ENCODE measurements around the gene METTL5. TPM values are rescaled to one million over a fixed set of nuclear protein-coding genes. Genes with fewer than 3 reads are reported as not detected.

The METTL5 gene
- total RNA-seq, 6 experiments from 2014 or later: 56.8 to 77.7 (median 65.7) TPM

DNA sequence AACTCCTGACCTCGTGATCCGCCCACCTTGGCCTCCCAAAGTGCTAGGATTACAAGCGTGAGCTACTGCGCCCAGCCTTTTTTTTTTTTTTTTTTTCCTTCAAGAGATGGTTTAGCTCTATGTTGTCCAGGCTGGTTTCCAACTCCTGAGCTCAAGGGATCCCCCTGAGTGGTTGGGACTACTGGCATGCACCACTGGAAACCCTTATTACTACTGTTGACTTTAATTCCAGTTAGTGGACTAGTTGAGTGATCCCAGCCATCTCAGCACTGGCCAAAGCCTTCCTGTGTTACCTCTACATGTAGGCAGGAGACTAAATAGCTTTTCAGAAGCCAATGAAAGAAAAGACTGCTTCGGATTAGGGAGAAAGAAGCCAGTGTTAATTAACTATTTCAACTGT is 34.1 kb downstream of the METTL5 start:
- H3K36me3 Mint-ChIP-seq (ENCODE audit: low read depth): no peaks in the 10 kb centered on the region
- peaks cover 4% of the 10 kb centered on the region; the same call in 1 of the 2 replicates for H3K27me3 Mint-ChIP-seq (ENCODE audit: insufficient read depth)
- TF ChIP-seq, protein P1, sequence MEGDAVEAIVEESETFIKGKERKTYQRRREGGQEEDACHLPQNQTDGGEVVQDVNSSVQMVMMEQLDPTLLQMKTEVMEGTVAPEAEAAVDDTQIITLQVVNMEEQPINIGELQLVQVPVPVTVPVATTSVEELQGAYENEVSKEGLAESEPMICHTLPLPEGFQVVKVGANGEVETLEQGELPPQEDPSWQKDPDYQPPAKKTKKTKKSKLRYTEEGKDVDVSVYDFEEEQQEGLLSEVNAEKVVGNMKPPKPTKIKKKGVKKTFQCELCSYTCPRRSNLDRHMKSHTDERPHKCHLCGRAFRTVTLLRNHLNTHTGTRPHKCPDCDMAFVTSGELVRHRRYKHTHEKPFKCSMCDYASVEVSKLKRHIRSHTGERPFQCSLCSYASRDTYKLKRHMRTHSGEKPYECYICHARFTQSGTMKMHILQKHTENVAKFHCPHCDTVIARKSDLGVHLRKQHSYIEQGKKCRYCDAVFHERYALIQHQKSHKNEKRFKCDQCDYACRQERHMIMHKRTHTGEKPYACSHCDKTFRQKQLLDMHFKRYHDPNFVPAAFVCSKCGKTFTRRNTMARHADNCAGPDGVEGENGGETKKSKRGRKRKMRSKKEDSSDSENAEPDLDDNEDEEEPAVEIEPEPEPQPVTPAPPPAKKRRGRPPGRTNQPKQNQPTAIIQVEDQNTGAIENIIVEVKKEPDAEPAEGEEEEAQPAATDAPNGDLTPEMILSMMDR (IDR thresholded peaks at IDR 0.05): no peak
- H3K9me3 Mint-ChIP-seq: no peaks in the 10 kb centered on the region
- H3K4me1 Mint-ChIP-seq (ENCODE audit: low read depth): peaks cover 11% of the 10 kb centered on the region; the same call in 1 of the 2 replicates
- DNase-seq: no peak
- H3K27ac Mint-ChIP-seq: no peak overlapping the region
- no peak overlapping the region for H3K4me3 Mint-ChIP-seq

DNA sequence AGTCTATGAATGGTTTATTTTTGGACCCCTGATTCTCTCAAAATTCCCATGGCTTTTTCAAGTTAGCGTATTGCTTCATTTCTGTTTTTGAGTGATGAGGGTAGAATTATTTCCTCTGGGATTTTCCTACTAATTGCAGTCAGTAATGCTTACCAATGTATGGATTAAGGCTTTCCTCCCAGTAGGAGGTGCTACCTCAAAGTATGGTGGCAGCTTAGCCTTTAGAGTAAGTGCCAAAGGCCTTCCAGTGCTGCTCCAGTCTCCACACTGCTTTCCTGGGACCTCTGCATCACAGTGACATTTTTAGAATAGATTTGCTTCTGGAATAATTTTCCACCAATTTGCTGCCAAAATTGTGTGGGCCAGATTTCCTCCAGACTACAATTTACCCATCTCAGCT is 42.2 kb downstream of the METTL5 start:
- TF ChIP-seq, protein P1 (IDR thresholded peaks at IDR 0.05): no peak
- Mint-ChIP-seq H3K27me3 (ENCODE audit: insufficient read depth) (peaks cover 2% of the 10 kb centered on the region; the same call in 1 of the 2 replicates), H3K27ac (no peak overlapping the region), H3K4me1 (ENCODE audit: low read depth) (peaks cover 7% of the 10 kb centered on the region; the same call in 1 of the 2 replicates), H3K4me3 (no peak overlapping the region), H3K9me3 (no peaks in the 10 kb centered on the region), H3K36me3 (ENCODE audit: low read depth) (no peaks in the 10 kb centered on the region)
- no peak for DNase-seq

DNA sequence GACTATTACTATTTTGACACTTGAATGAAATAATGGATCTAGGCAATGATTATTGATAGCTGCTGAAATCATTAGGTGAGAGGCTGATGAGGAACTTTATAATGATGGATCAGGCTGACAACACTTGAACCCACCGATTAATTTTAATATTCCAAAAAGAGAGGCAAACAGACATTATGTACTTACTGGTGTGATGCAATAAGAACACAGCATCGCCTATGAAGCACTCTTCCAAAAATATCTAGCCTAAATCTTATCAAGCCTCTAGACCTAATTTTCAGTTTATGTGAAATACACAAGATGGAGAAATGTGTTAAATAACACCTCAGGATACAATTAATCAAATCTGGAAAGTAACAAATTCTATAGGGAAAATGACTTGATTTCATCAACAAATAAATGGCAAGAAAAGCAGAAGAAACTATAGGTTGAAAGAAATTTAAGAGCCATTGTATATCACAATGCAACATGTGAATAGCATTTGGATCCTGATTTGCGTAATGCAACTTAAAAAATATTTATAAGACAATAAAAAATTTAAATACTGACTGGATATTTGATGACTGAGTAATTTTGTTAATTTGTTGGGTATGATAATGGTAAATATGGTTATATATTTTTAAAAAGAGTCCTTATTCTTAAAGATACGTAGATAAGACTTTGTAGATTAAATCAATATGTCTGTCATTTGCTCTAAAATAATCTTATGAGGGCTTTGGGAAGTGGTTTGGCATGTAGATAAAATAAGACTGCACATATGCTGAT is 43.3 kb downstream of the METTL5 start:
- Mint-ChIP-seq H3K27me3 (ENCODE audit: insufficient read depth) (peaks cover 2% of the 10 kb centered on the region; the same call in 1 of the 2 replicates), H3K4me1 (ENCODE audit: low read depth) (peaks cover 11% of the 10 kb centered on the region), H3K27ac (no peak overlapping the region), H3K36me3 (ENCODE audit: low read depth) (no peaks in the 10 kb centered on the region), H3K4me3 (no peak overlapping the region), H3K9me3 (no peaks in the 10 kb centered on the region)
- no peak for DNase-seq
- TF ChIP-seq, protein P1 (IDR thresholded peaks at IDR 0.05): no peak

DNA sequence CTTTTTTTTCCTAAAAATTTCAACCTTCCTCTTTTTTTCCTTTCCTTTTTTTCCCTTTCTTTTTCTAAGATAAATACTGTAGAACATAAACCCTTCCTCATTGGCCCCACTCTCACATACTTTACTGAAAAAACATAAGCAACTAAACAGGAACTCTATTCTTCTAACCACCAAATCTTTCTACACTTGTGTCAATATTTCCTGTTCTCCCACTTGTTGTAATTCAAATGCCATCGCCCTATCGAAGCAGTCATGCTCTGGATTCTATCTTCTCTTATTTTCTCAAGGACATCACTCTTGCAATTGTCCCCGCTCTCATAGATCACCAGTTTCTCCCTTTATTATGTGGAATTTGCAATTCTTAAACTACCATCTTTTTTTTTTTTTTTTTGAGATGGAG is 46.3 kb downstream of the METTL5 start:
- Mint-ChIP-seq H3K4me3 (no peak overlapping the region), H3K27ac (no peak overlapping the region), H3K36me3 (ENCODE audit: low read depth) (no peaks in the 10 kb centered on the region), H3K27me3 (ENCODE audit: insufficient read depth) (peaks cover 2% of the 10 kb centered on the region; the same call in 1 of the 2 replicates), H3K4me1 (ENCODE audit: low read depth) (peaks cover 24% of the 10 kb centered on the region), H3K9me3 (no peaks in the 10 kb centered on the region)
- TF ChIP-seq, protein P1 (IDR thresholded peaks at IDR 0.05): no peak
- DNase-seq: no peak

DNA sequence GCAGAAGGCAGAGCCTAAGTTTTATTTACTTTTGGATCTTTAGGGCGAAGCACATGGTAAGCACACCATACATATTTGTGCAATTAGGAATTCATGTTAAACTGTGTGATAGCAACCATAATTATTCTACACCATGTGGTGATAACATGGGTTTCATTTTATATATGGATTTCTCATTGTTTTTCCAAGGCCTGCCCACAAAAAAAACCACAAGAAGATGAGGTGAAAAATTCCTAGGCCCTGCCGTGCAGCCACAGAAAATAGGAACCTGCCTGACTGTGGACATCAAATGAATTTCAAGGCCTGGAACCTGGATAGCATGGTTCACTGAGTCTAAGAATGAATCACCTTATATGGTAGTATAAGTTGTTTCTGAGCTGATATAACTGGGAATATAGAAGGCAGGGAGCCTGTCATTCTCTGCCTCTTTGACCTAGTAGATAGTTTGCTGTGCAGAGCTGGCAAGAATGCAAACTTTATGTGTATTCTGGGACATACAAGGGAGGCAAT is 48.4 kb downstream of the METTL5 start:
- TF ChIP-seq, protein P1 (IDR thresholded peaks at IDR 0.05): no peak
- Mint-ChIP-seq H3K4me3 (peak overlapping the region; percentile 10; the same call in 1 of the 2 replicates), H3K36me3 (ENCODE audit: low read depth) (no peaks in the 10 kb centered on the region), H3K4me1 (ENCODE audit: low read depth) (peaks cover 24% of the 10 kb centered on the region), H3K27me3 (ENCODE audit: insufficient read depth) (no peaks in the 10 kb centered on the region; the same call in 1 of the 2 replicates), H3K9me3 (no peaks in the 10 kb centered on the region), H3K27ac (peak overlapping the region; percentile 76)
- DNase-seq: no peak

Data from HFFc6 (cell line).